Activated naive CD8-positive, alpha-beta T cell treated with anti-CD3 and anti-CD28 coated beads, Interleukin-2, amount 50 U/mL, for 16 hours (primary cell): ENCODE measurements around the gene PLEKHA7.
"Not testable (repeated sequence)": the region's sequence is repeated elsewhere in the genome, so short reads cannot be mapped to it uniquely, and the experiment has no call there.

Experiments
- DNase-seq: peaks from one replicate; pipeline ENCODE4 v3.0.0-alpha.2; 2020; ENCODE audit warnings: low read depth, low spot score

PLEKHA7 gene

GRCh38 chr11:16912692-16913111 lies 101.5 kb downstream of the PLEKHA7 start:
- no peak for DNase-seq

GRCh38 chr11:16911658-16912057 lies 102.6 kb downstream of the PLEKHA7 start:
- DNase-seq: no peak

GRCh38 chr11:16911186-16911585 lies 103.0 kb downstream of the PLEKHA7 start:
- DNase-seq: no peak

GRCh38 chr11:16909359-16910035 lies 104.7 kb downstream of the PLEKHA7 start:
- DNase-seq: no peak

- DNase-seq: no peak
These were observed 108.8 kb downstream of the PLEKHA7 start for GRCh38 chr11:16905375-16905774.

- not testable (repeated sequence) for DNase-seq
These were observed 109.5 kb downstream of the PLEKHA7 start for GRCh38 chr11:16904761-16905160.

GRCh38 chr11:16902781-16903378 lies 111.3 kb downstream of the PLEKHA7 start:
- DNase-seq: no peak

GRCh38 chr11:16902182-16902581 lies 112.0 kb downstream of the PLEKHA7 start:
- DNase-seq: no peak

- DNase-seq: no peak
These were observed 113.7 kb downstream of the PLEKHA7 start for GRCh38 chr11:16900491-16900890.

GRCh38 chr11:16899708-16900303 lies 114.4 kb downstream of the PLEKHA7 start:
- DNase-seq: no peak

- no peak for DNase-seq
These were observed 115.8 kb downstream of the PLEKHA7 start for GRCh38 chr11:16898274-16898985.

- no peak for DNase-seq
These were observed 116.6 kb downstream of the PLEKHA7 start for GRCh38 chr11:16897470-16898061.

- DNase-seq: no peak
These were observed 117.3 kb downstream of the PLEKHA7 start for GRCh38 chr11:16896729-16897469.

GRCh38 chr11:16895306-16895705 lies 118.9 kb downstream of the PLEKHA7 start:
- DNase-seq: no peak

GRCh38 chr11:16893456-16894066 lies 120.7 kb downstream of the PLEKHA7 start:
- DNase-seq: no peak

GRCh38 chr11:16891964-16892363 lies 122.2 kb downstream of the PLEKHA7 start:
- no peak for DNase-seq

GRCh38 chr11:16891165-16891564 lies 123.0 kb downstream of the PLEKHA7 start:
- DNase-seq: no peak

- DNase-seq: no peak
These were observed 123.8 kb downstream of the PLEKHA7 start for GRCh38 chr11:16890442-16890841.

- no peak for DNase-seq
These were observed 124.3 kb downstream of the PLEKHA7 start for GRCh38 chr11:16889905-16890304.

- DNase-seq: not testable (repeated sequence)
These were observed 125.2 kb downstream of the PLEKHA7 start for GRCh38 chr11:16889010-16889409.

- DNase-seq: not testable (repeated sequence)
These were observed 126.3 kb downstream of the PLEKHA7 start for GRCh38 chr11:16887887-16888286.
